GM12891 (cell line): Measurements from ENCODE around the gene GASK1B.

Source experiments
- PAX5 ChIP-seq: IDR thresholded peaks from 2 replicates; pipeline ENCODE4 v1.6.1; 2011; ENCODE audit warnings: low read length, moderate library complexity, mild to moderate bottlenecking; ENCODE audit not compliant: insufficient read depth, severe bottlenecking
- POLR2A ChIP-seq: IDR thresholded peaks from 2 replicates; pipeline ENCODE4 v1.6.1; 2011; ENCODE audit warnings: low read depth, low read length, control low read depth
- POLR2AphosphoS5 ChIP-seq: IDR thresholded peaks from 2 replicates; pipeline ENCODE4 v1.6.1; 2011; ENCODE audit warnings: low read depth, low read length, control low read depth
- POU2F2 ChIP-seq: IDR thresholded peaks from 2 replicates; pipeline ENCODE4 v1.6.1; 2011; ENCODE audit warnings: low read depth, mild to moderate bottlenecking, control low read depth, low read length, moderate library complexity
- SPI1 ChIP-seq: IDR thresholded peaks from 2 replicates; pipeline ENCODE4 v1.6.1; 2011; ENCODE audit warnings: low read depth, low read length, control low read depth
- TAF1 ChIP-seq: IDR thresholded peaks from 2 replicates; pipeline ENCODE4 v1.6.1; 2011; ENCODE audit warnings: low read depth, low read length, control low read depth

DNA sequence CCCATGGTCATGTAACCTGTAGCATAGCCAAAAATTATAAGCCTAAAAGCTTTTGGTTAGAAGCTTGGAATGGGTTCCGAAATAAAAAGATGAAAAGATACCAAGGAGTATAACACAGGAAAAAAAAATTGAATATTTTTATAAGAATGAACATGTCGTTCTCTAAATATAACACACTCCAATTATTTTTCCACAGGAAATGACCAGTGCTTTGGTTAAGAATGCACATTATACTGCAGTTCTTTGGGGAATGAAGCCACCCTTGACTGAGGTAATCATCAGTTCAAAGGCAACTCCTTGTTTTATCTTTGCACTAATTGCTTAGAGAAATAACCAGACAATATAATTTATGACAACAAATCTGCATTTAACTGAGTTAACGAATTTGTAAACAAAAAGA is 6.6 kb upstream of the GASK1B start:
- TF ChIP-seq SPI1 (no peak), POLR2A (no peak), POLR2AphosphoS5 (no peak), TAF1 (no peak), POU2F2 (no peak), PAX5 (no peak)
